OCI-LY7 (cell line): ENCODE results near the gene WNT7B. TPM values are rescaled to one million over a fixed set of nuclear protein-coding genes. Genes with fewer than 3 reads are reported as not detected.

Source experiments
- BruUV-seq: library from RNA; stranded (reverse); fragments of 400-500 nt; replicated peaks from 2 replicates; lab custom pipeline; 2021; lab: Mats Ljungman, UMichigan
- CTCF ChIA-PET: fragments of 300-600 bp; sonication (Branson Sonifier 250); formaldehyde crosslinking; loops from one replicate; lab custom pipeline; 2022; ENCODE audit warnings: antibody characterized with exemption; ENCODE audit not compliant: unreplicated experiment; lab: Charles Lee
- POLR2A ChIA-PET: fragments of 300-600 bp; sonication (Branson Sonifier 250); formaldehyde crosslinking; loops from one replicate; lab custom pipeline; 2022; ENCODE audit warnings: antibody characterized with exemption; lab: Charles Lee
- DNase-seq: peaks from one replicate; pipeline ENCODE4 v3.0.0-alpha.2; 2015; ENCODE audit warnings: low spot score
- H2AFZ ChIP-seq: fragments of 200-600 bp; sonication (generic), shearing (Covaris generic); 2 replicates; pipeline ENCODE4 v1.6.1; 2014; ENCODE audit warnings: mild to moderate bottlenecking, antibody characterized with exemption, low read length, moderate library complexity
- H3K27ac ChIP-seq: fragments of 200-600 bp; sonication (generic); 2 replicates; pipeline ENCODE4 v1.5.1; 2014; ENCODE audit warnings: mixed run types, low read depth, mild to moderate bottlenecking, moderate library complexity, low read length, inconsistent platforms; ENCODE audit not compliant: poor library complexity, severe bottlenecking
- H3K36me3 ChIP-seq: fragments of 200-600 bp; sonication (generic); 2 replicates; pipeline ENCODE4 v1.6.1; 2014; ENCODE audit warnings: mild to moderate bottlenecking, antibody characterized with exemption, low read length, moderate library complexity, mixed read lengths; ENCODE audit not compliant: insufficient read depth
- H3K4me1 ChIP-seq: fragments of 200-600 bp; sonication (generic); 2 replicates; pipeline ENCODE4 v1.5.1; 2014; ENCODE audit warnings: mild to moderate bottlenecking, low read length; ENCODE audit not compliant: insufficient read depth, poor library complexity, severe bottlenecking
- H3K4me2 ChIP-seq: fragments of 200-600 bp; sonication (generic); 2 replicates; pipeline ENCODE4 v1.6.1; 2014; ENCODE audit warnings: mild to moderate bottlenecking, low read length
- H3K4me3 ChIP-seq: fragments of 200-600 bp; sonication (generic); 2 replicates; pipeline ENCODE4 v1.5.1; 2014; ENCODE audit warnings: mild to moderate bottlenecking, low read depth, low read length; ENCODE audit not compliant: poor library complexity, severe bottlenecking
- H3K79me2 ChIP-seq: fragments of 200-600 bp; sonication (generic); 2 replicates; pipeline ENCODE4 v1.6.1; 2016; ENCODE audit warnings: low read depth, mild to moderate bottlenecking, low read length, moderate library complexity, mixed read lengths; ENCODE audit not compliant: insufficient read depth
- H3K9me2 ChIP-seq: fragments of 200-600 bp; sonication (generic); 2 replicates; pipeline ENCODE4 v1.6.1; 2016; ENCODE audit warnings: mild to moderate bottlenecking, low read length, mixed read lengths; ENCODE audit not compliant: insufficient read depth
- H3K9me3 ChIP-seq: fragments of 200-600 bp; sonication (generic); 2 replicates; pipeline ENCODE4 v1.6.1; 2014; ENCODE audit warnings: mild to moderate bottlenecking, mixed run types, low read length, mixed read lengths
- H4K20me1 ChIP-seq: fragments of 200-600 bp; sonication (generic); 2 replicates; pipeline ENCODE4 v1.6.1; 2014; ENCODE audit warnings: mild to moderate bottlenecking, antibody characterized with exemption, low read length, moderate library complexity, mixed read lengths; ENCODE audit not compliant: insufficient read depth
- EZH2phosphoT487 ChIP-seq: fragments of 200-600 bp; sonication (generic); IDR thresholded peaks from 2 replicates; pipeline ENCODE4 v1.6.1; 2018; ENCODE audit warnings: low read depth, borderline replicate concordance, mild to moderate bottlenecking, mixed run types, antibody characterized with exemption, low read length, moderate library complexity, mixed read lengths
- intact Hi-C: fragments of 100-400 bp; cut with micrococcal nuclease; formaldehyde crosslinking; loops from one replicate; pipeline ENCODE4 v1.10.0; 2022; ENCODE audit not compliant: unreplicated experiment
- total RNA-seq, 2 experiments: library from RNA; depleted of rRNA in 1 of 2; stranded (reverse); fragments of >200 nt in 1 of 2; shearing (Covaris generic) in 1 of 2; gene quantifications; 2 replicates each; pipeline ENCODE4 v1.2.3, GENCODE V29; 2014 to 2022
- TF ChIP-seq, protein P1 (sequence below): fragments of 200-600 bp; sonication (generic); conservative IDR thresholded peaks from 2 replicates; pipeline ENCODE4 v1.5.1; 2014; ENCODE audit warnings: mild to moderate bottlenecking, antibody characterized with exemption, low read length, moderate library complexity, mixed read lengths

Gene WNT7B
- total RNA-seq, 2 experiments from 2014 or later = not detected

DNA sequence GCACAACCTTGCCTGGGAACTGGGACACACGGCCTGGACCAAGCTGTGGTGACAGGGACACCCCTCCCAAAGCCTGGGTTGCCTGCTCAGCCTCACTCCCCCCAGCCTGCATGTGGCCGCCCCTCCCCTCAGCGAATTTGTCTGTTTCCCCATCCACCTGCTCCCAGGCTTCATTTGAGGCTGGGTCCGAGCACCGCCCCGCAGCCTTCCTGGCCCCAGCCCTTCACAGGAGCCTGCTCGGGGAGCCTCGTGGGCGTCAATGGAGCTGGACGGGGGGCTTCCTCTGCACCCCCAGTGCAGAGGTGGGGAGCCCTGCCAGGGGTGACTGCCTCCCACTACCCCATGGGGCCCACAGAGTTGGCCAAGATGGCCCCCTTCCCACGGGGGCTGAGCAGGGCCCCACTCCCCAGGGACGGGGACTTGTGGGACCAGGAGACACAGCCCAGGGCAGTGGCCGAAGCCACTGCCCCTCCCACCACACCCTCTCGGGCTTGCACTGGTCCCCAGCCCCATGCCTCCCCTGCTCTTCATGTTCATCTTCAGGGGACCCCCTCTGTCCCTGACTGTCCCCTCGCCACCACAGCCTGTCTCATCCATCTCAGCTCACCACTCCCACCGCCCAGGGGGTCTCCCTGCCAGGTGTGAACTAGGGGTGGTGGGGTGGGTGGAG is 91.7 kb downstream of the WNT7B start:
- Histone ChIP-seq H3K4me2 (no peak overlapping the region), H2AFZ (no peak overlapping the region), H3K27ac (no peak overlapping the region), H3K4me1 (no peaks in the 10 kb centered on the region), H3K4me3 (no peak overlapping the region), H3K9me2 (no peaks in the 10 kb centered on the region), H4K20me1 (no peaks in the 10 kb centered on the region), H3K9me3 (no peaks in the 10 kb centered on the region), H3K36me3 (no peaks in the 10 kb centered on the region), H3K79me2 (no peaks in the 10 kb centered on the region)
- no peak for TF ChIP-seq EZH2phosphoT487
- TF ChIP-seq, protein P1, sequence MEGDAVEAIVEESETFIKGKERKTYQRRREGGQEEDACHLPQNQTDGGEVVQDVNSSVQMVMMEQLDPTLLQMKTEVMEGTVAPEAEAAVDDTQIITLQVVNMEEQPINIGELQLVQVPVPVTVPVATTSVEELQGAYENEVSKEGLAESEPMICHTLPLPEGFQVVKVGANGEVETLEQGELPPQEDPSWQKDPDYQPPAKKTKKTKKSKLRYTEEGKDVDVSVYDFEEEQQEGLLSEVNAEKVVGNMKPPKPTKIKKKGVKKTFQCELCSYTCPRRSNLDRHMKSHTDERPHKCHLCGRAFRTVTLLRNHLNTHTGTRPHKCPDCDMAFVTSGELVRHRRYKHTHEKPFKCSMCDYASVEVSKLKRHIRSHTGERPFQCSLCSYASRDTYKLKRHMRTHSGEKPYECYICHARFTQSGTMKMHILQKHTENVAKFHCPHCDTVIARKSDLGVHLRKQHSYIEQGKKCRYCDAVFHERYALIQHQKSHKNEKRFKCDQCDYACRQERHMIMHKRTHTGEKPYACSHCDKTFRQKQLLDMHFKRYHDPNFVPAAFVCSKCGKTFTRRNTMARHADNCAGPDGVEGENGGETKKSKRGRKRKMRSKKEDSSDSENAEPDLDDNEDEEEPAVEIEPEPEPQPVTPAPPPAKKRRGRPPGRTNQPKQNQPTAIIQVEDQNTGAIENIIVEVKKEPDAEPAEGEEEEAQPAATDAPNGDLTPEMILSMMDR = no peak
- BruUV-seq = no TSS peak
- intact Hi-C loops = no loop called here
- CTCF ChIA-PET = no interaction called here
- no peak for DNase-seq
- POLR2A ChIA-PET = no interaction called here

GRCh38 chr22:45884201-45885062 is 92.5 kb downstream of the WNT7B start:
- CTCF ChIA-PET = no interaction called here
- Histone ChIP-seq H3K27ac (no peak overlapping the region), H2AFZ (no peak overlapping the region), H3K4me1 (no peaks in the 10 kb centered on the region), H3K4me3 (no peak overlapping the region), H3K9me3 (no peaks in the 10 kb centered on the region), H3K4me2 (no peak overlapping the region), H3K79me2 (no peaks in the 10 kb centered on the region), H3K9me2 (no peaks in the 10 kb centered on the region), H4K20me1 (no peaks in the 10 kb centered on the region), H3K36me3 (no peaks in the 10 kb centered on the region)
- POLR2A ChIA-PET = no interaction called here
- no TSS peak for BruUV-seq
- DNase-seq = no peak
- intact Hi-C loops = no loop called here
- TF ChIP-seq, protein P1 = no peak
- TF ChIP-seq EZH2phosphoT487 = no peak

GRCh38 chr22:45883811-45884170 is 93.2 kb downstream of the WNT7B start:
- Histone ChIP-seq H4K20me1 (no peaks in the 10 kb centered on the region), H3K27ac (no peak overlapping the region), H3K4me2 (no peak overlapping the region), H3K36me3 (no peaks in the 10 kb centered on the region), H3K9me3 (no peaks in the 10 kb centered on the region), H3K9me2 (no peaks in the 10 kb centered on the region), H3K4me1 (no peaks in the 10 kb centered on the region), H3K4me3 (no peak overlapping the region), H2AFZ (no peak overlapping the region), H3K79me2 (no peaks in the 10 kb centered on the region)
- ChIA-PET POLR2A (no interaction called here), CTCF (no interaction called here)
- no peak for DNase-seq
- TF ChIP-seq, protein P1 = no peak
- intact Hi-C loops = no loop called here
- no TSS peak for BruUV-seq
